ENCODE measurements around the gene RAPGEF5.

RAPGEF5 gene

GRCh38 chr7:22184549-22185199 lies 172.3 kb downstream of the RAPGEF5 start:
- Histone ChIP-seq H3K36me3 (peaks cover 15% of the 10 kb centered on the region), H3K4me3 (ENCODE audit: low read depth, low read length) (no peak overlapping the region), H3K27ac (no peak overlapping the region)

GRCh38 chr7:22183522-22184280 lies 173.3 kb downstream of the RAPGEF5 start:
- TF ChIP-seq CTCF (IDR thresholded peaks at IDR 0.05; ENCODE audit: low read depth, low read length): no peak
- DNase-seq: no peak
- H3K27ac ChIP-seq: no peak overlapping the region
- no peaks in the 10 kb centered on the region for H3K9me3 ChIP-seq (ENCODE audit: severe bottlenecking)
- H3K4me3 ChIP-seq (ENCODE audit: low read depth, low read length): no peak overlapping the region
- peaks cover 11% of the 10 kb centered on the region for H3K36me3 ChIP-seq
- no peaks in the 10 kb centered on the region for H3K27me3 ChIP-seq (ENCODE audit: insufficient read depth, low read depth, severe bottlenecking)

More at GRCh38 chr7:22184549-22185199, 172.3 kb downstream of the RAPGEF5 start:
- H3K27me3 ChIP-seq (ENCODE audit: insufficient read depth, low read depth, severe bottlenecking): no peaks in the 10 kb centered on the region
- no peak for TF ChIP-seq CTCF (IDR thresholded peaks at IDR 0.05; ENCODE audit: low read depth, low read length)
- DNase-seq: no peak
- no peaks in the 10 kb centered on the region for H3K9me3 ChIP-seq (ENCODE audit: severe bottlenecking)

GRCh38 chr7:22182149-22182548 lies 174.8 kb downstream of the RAPGEF5 start:
- no peak for TF ChIP-seq CTCF (IDR thresholded peaks at IDR 0.05; ENCODE audit: low read depth, low read length)
- no peaks in the 10 kb centered on the region for H3K9me3 ChIP-seq (ENCODE audit: severe bottlenecking)
- H3K27me3 ChIP-seq (ENCODE audit: insufficient read depth, low read depth, severe bottlenecking): no peaks in the 10 kb centered on the region
- H3K4me3 ChIP-seq (ENCODE audit: low read depth, low read length): no peak overlapping the region
- no peak overlapping the region for H3K27ac ChIP-seq
- no peak for DNase-seq
- H3K36me3 ChIP-seq: no peaks in the 10 kb centered on the region; the same call in none of the 2 replicates

- no peak for TF ChIP-seq CTCF (IDR thresholded peaks at IDR 0.05; ENCODE audit: low read depth, low read length)
- Histone ChIP-seq H3K4me3 (ENCODE audit: low read depth, low read length) (no peak overlapping the region), H3K36me3 (peaks cover 2% of the 10 kb centered on the region), H3K27me3 (ENCODE audit: insufficient read depth, low read depth, severe bottlenecking) (no peaks in the 10 kb centered on the region), H3K27ac (no peak overlapping the region), H3K9me3 (ENCODE audit: severe bottlenecking) (no peaks in the 10 kb centered on the region)
- DNase-seq: no peak
Observed at GRCh38 chr7:22181663-22182062, 175.3 kb downstream of the RAPGEF5 start.

- Histone ChIP-seq H3K36me3 (peaks cover 2% of the 10 kb centered on the region), H3K9me3 (ENCODE audit: severe bottlenecking) (no peaks in the 10 kb centered on the region), H3K27me3 (ENCODE audit: insufficient read depth, low read depth, severe bottlenecking) (no peaks in the 10 kb centered on the region), H3K4me3 (ENCODE audit: low read depth, low read length) (no peak overlapping the region), H3K27ac (no peak overlapping the region)
- no peak for TF ChIP-seq CTCF (IDR thresholded peaks at IDR 0.05; ENCODE audit: low read depth, low read length)
- DNase-seq: no peak
Observed at GRCh38 chr7:22179442-22179879, 177.5 kb downstream of the RAPGEF5 start.

Measured in WERI-Rb-1 (cell line).